ENCODE results near the gene FGF12. TPM values are rescaled to one million over a fixed set of nuclear protein-coding genes. Genes with fewer than 3 reads are reported as not detected.

The FGF12 gene
- total and polyA plus RNA-seq, 2 of the 13 experiments (the other 11 are each of a cell fraction or from before 2014, with no cell fraction given), result 0.07 TPM; not detected in 1

- Histone ChIP-seq H2AFZ (ENCODE audit: low read length) (no peak overlapping the region), H4K20me1 (ENCODE audit: insufficient read depth, low read length) (no peaks in the 10 kb centered on the region), H3K79me2 (ENCODE audit: insufficient read depth, low read length) (no peaks in the 10 kb centered on the region), H3K27ac (ENCODE audit: extremely low read length, insufficient read depth, low read length) (no peak overlapping the region), H3K4me1 (ENCODE audit: insufficient read depth, low read length) (no peaks in the 10 kb centered on the region), H3K4me2 (ENCODE audit: low read depth, low read length) (no peak overlapping the region), H3K9me3 (ENCODE audit: low read length) (no peaks in the 10 kb centered on the region), H3K4me3 (replicated peaks in 1 of 3; ENCODE audit: insufficient read depth in 1 of 3, low read depth in 2 of 3, low read length in 3 of 3) (no peak overlapping the region), H3K36me3 (replicated peaks in 1 of 2; ENCODE audit: control insufficient read depth in 1 of 2, insufficient read depth in 2 of 2, low read length in 2 of 2) (no peaks in the 10 kb centered on the region), H3K9ac (ENCODE audit: insufficient read depth, low read depth, low read length) (no peak overlapping the region), H3K27me3 (ENCODE audit: control insufficient read depth in 1 of 2, insufficient read depth in 2 of 2, low read length in 2 of 2) (no peaks in the 10 kb centered on the region)
- DNase-seq (ENCODE audit: low spot score) (no peak), FAIRE-seq (no peak), ATAC-seq (no peak)
- ChIA-PET CTCF (ENCODE audit: low intra/inter-chr PET ratio, low total read pairs) (no interaction called here), POLR2A (no interaction called here)
- intact Hi-C loops (cut with micrococcal nuclease; ENCODE audit: unreplicated experiment), result no loop called here
- 13% methylated on average over 5 of the region's 5 CpGs for WGBS (ENCODE audit: low lambda C conversion rate)
- in situ Hi-C loops (cut with HindIII; ENCODE audit: extremely low pct_ligation_motif_present, low pct_unique_long_range_greater_than_20kb), result no loop called here
- TF ChIP-seq JDP2 (CRISPR knock-in tag; IDR thresholded peaks at IDR 0.05; ENCODE audit: borderline replicate concordance), result no peak
- no peak for TF ChIP-seq SAP130 (CRISPR knock-in tag; IDR thresholded peaks at IDR 0.05; ENCODE audit: low read depth)
- TF ChIP-seq ZNF784 (CRISPR knock-in tag; IDR thresholded peaks at IDR 0.05; ENCODE audit: borderline replicate concordance), result no peak
- no peak for TF ChIP-seq ZFP41 (CRISPR knock-in tag; IDR thresholded peaks at IDR 0.05; ENCODE audit: borderline replicate concordance)
- TF ChIP-seq ZNF331 (CRISPR knock-in tag; IDR thresholded peaks at IDR 0.05), result no peak
- TF ChIP-seq, protein P1, sequence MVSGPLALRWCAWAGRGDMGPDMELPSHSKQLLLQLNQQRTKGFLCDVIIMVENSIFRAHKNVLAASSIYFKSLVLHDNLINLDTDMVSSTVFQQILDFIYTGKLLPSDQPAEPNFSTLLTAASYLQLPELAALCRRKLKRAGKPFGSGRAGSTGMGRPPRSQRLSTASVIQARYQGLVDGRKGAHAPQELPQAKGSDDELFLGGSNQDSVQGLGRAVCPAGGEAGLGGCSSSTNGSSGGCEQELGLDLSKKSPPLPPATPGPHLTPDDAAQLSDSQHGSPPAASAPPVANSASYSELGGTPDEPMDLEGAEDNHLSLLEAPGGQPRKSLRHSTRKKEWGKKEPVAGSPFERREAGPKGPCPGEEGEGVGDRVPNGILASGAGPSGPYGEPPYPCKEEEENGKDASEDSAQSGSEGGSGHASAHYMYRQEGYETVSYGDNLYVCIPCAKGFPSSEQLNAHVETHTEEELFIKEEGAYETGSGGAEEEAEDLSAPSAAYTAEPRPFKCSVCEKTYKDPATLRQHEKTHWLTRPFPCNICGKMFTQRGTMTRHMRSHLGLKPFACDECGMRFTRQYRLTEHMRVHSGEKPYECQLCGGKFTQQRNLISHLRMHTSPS (CRISPR knock-in tag; IDR thresholded peaks at IDR 0.05; ENCODE audit: low read depth), result no peak
- TF ChIP-seq ZNF746 (CRISPR knock-in tag; IDR thresholded peaks at IDR 0.05), result no peak
- no peak for TF ChIP-seq FOXK1 (CRISPR knock-in tag; IDR thresholded peaks at IDR 0.05; ENCODE audit: borderline replicate concordance, low read depth)
- BruUV-seq (replicated peaks), result no TSS peak
Measured at GRCh38 chr3:192395506-192395905, 331.8 kb downstream of the FGF12 start.

Measured in HepG2 (cell line).